Mucosa of gallbladder (tissue), 1 donor: Measurements from ENCODE around the gene NXN. TPM values are rescaled to one million over a fixed set of nuclear protein-coding genes. Genes with fewer than 3 reads are reported as not detected.
A peak's percentile ranks its signal among the peaks of the same experiment; 100 is the strongest.
"Not testable (repeated sequence)": the region's sequence is repeated elsewhere in the genome, so short reads cannot be mapped to it uniquely, and the experiment has no call there.

Source experiments
- DNase-seq: peaks from one replicate; pipeline ENCODE4 v3.0.0-alpha.2; 2020; ENCODE audit warnings: low spot score
- total RNA-seq: library from RNA; stranded (reverse); gene quantifications from one replicate; pipeline ENCODE4 v1.2.1, GENCODE V29; 2021
- donor health status: DM: no; HTN: no; CAD: no.

The NXN gene
- total RNA-seq, 1 donor from 2014 or later: 46.0 TPM

DNA sequence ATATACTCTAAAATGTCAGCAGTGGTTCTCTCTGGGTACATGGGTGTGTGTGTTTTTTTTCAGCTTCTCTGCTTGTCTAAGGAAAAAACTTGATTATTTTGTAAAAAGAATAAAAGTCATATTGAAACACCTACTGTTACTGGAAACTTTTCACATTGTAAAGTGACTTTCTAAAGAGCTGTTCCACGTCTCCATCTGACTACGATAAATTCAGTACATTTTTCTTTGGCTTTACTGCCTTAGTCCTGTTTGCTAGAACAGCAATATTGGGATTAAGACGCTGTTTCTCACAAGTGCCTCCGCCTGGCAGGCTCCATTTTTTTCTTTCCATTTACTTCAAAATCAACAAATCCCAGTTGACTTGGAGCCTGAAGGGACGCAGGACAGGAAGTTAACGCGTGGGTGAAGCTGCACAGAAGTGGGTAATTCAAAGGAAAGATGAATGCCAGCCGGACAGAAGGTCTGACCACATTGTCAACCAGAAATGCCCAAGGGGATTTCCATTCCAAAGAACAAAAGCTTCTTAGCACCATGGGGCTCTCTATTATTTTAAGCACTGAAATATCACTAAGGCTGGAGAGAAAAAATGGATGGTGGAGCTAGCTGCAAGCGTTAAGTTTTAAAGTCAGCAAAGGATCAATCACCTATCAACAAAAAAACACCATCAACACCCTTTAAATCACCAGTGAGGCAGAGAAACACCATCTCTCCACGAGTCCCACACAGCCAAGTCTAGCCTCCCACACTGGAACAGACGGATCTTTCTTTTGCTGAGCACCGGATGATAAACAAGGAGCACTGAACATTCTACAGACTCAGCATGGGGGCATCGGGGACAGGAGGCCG is 205.9 kb downstream of the NXN start:
- DNase-seq: no peak

DNA sequence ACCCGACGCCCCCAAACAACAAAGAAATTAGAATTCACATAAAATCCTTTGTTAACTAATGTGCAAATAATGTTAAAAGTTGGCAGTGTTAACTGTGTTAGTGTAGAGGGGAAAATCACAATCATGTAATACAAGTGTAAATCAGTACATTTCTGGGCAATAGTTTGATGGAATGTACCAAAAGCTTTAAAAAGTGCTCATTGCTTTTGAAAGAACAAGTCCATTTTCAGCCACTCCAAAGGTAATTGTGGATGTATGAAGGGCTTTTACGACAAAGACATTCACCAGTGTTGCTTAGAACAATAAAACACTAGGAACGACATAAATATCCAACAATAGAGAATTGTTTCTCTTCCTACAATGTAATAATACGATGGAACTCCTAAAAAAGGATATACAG is 206.6 kb downstream of the NXN start:
- DNase-seq: no peak

DNA sequence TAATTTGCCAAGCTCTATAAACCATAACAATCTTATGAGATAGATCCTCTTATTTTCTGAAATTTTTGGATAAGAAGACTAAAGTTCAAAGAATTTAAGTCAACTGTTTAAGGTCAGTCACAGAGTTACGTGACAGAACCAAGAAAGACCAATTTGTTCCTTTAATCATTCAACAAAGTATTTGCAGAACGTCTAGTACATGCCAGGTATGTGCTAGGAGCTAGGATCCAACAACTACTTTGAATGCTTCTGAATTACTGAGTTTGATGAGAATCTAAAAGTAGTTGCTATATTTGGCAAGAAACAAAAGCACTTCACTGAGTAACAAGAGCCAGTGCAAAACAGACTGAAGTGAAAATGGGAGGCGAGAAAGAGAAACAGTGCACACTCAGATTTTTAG is 212.5 kb downstream of the NXN start:
- DNase-seq: no peak

DNA sequence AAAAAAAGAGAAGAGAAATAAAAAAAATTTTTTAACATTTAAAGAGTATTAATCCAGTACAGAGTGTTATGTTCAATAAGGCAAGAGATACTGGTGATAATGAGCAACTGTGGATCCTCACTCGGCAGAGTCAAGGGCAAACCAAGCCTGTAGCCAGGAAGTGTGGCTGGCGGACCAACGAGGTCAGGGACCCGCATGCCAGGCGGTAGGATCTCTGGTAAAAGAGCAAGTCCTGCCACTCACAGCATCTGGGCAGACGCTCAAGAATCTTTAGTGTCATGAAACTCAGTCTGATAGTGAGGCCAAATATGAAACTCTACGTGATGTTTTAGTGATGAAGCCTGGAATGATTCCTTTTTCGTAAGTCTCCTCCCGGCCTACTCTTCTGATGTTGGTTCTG is 219.2 kb downstream of the NXN start:
- no peak for DNase-seq

DNA sequence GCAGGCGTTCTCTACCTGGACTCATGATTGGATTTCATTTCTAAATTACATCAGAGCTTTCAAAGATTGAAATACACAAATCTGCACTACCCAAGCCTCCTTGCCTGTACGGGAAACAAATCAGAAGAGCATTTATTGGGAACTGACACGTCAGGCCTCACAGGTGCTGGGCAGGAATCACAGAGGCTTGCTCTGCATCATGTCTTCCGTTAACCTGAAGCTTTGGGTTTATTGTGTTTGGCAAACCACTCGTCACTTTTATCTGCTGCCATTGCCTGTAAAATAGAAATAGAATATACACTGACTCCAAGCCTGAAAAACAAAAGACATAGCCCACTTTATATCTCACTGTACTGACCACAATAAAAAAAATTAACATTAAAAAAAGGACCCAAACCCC is 219.6 kb downstream of the NXN start:
- DNase-seq: no peak

DNA sequence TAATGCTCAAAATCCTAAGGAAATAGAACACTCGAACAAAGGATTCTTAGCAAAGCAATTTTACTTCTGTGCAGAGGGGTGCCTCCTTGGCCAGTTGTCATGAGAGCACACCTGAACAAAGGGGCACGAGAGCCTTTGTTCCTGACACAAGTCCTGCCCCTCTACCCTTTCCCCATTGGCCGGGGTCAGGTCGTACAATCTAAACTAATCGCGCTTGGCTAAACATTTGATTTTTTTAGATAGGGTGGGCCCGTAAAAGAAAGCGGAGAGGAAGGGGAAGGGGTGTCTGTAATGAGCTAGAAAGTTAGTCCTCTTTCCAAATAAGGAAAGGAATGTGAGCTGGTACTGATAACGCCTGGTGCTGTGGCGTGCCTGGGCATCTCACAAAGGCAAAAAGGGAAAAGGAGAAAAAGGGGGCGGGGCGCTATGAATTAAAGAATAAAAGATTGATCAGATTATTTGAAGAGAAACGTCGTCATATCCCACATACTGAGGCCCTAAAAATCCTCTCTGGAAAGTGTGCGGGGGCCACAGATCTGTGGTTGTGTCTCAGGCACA is 223.5 kb downstream of the NXN start:
- DNase-seq: not testable (repeated sequence)

DNA sequence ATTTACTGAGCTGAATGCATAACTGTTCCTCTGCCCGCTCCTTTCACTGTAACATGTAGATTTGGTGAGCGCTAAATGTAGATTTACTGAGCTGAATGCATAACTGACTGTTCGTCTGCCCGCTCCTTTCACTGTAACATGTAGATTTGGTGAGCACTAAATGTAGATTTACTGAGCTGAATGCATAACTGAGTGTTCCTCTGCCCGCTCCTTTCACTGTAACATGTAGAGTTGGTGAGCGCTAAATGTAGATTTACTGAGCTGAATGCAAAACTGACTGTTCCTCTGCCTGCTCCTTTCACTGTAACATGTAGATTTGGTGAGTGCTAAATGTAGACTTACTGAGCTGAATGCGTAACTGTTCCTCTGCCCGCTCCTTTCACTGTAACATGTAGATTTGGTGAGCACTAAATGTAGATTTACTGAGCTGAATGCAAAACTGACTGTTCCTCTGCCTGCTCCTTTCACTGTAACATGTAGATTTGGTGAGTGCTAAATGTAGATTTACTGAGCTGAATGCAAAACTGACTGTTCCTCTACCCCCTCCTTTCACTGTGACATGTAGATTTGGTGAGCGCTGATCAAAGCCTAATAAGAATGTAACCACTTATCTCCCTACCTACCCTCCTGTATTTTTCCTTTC is 224.1 kb downstream of the NXN start:
- not testable (repeated sequence) for DNase-seq

DNA sequence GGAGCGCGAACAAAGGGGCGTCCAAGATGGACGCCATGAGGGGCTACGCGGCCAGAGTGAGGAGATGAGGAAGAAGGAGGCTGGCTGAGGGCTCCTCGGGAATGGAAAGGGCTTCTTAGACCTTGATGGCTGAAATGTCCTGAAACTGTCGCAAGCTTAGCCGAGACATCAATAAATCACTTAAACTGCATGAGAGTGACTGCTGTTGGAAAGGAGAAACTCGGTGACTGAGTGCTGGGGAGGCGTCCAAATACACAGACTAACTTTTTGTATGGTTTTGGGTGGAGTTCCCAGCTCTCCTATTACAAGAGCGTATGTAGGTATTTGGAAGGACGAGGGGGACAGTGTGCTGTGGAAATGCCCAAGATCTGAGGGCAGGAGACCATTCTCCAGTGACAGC is 226.2 kb downstream of the NXN start:
- DNase-seq: no peak

DNA sequence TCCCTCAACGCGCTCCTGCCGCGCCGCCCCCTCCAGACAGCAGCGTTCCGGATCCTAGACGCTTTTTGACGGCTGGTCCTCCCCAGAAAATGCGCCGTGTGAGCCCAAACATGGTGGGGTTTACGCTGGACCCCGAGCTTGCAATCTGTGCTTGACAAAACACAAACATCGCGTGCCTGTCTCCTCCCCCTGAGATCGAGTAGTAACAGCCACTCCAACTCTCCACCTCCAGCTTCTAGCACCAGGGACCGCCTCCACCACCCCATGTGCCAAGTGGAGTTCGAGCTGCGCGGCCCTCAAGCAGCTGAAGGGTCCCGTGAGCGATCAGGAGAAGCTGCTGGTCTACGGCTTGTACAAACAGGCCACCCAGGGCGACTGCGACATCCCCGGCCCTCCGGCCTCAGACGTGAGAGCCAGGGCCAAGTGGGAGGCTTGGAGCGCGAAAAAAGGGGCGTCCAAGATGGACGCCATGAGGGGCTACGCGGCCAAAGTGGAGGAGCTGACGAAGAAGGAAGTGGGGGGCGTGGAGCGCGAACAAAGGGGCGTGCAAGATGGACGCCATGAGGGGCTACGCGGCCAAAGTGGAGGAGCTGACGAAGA is 226.9 kb downstream of the NXN start:
- peak; percentile 74 for DNase-seq

DNA sequence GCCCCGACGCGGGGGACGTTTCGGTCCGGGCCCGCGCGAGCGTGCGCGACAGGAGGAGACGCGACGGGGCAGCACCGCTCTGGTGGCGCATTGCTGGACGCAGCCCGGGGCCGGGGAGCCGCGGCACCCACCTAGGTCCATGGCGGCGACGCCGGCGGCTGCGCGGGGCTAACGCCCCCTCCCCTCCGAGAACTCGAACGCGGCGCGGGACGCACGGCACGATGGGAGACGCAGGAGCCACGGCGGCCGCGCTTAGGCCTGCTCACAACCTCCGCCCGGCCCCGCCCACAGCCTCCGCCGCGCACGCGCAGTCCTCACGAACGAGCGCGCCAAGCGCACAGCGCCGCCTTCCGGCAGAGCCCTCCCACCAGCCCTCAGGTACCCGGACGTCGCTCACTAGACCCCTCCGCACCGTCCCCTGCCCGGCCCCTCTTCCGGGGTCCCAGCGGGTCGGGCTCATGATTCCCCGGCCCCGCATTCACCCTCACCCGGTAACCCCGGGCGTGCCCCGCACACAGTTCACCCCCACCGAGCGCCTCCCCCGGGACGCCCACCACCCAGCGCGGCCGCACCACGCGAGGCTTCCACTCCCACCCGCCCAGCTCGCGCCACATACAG is 227.5 kb downstream of the NXN start, which contains the start of gene GEMIN4:
TSS of gene GEMIN4 (minus strand) at position 263 of the 618 bp plus-strand sequence. CDS start at position 141, 122 bp downstream.
- peak; percentile 93 for DNase-seq

DNA sequence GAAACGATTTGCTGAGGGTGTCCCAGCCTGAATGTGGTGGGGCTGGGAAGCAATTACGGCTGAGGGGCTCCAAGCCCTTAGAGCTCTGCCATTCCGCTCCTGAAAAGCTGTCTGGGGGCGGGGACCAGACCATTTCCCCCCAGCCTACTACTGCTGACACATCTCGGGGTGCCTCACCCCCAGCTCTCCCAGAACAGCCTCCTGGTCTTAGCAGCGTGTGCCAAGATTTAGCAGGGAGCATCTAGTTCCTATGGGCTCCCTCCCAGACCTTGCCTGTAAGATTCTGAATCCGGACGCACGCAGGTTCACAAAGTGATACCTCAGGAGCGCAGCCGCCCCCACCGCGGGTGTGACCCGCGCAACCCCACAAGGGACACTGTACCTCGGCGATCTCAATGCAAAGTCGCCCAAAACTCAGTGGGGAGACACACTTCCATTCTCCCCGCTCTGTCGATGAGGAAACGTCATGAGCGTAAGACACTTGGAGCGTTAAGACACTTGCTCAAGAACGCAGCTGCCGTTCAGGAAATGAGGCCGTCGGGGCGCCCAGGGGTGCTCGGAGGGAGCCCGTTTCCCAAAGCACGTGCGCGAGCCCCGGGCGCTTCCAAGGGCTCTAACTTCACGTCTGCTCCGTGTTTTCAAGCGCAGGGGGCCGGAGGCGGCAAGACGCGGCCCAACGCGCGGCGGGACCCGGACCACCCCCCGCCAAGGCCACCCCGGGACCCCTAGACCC is 228.1 kb downstream of the NXN start:
- DNase-seq: peak; percentile 18

DNA sequence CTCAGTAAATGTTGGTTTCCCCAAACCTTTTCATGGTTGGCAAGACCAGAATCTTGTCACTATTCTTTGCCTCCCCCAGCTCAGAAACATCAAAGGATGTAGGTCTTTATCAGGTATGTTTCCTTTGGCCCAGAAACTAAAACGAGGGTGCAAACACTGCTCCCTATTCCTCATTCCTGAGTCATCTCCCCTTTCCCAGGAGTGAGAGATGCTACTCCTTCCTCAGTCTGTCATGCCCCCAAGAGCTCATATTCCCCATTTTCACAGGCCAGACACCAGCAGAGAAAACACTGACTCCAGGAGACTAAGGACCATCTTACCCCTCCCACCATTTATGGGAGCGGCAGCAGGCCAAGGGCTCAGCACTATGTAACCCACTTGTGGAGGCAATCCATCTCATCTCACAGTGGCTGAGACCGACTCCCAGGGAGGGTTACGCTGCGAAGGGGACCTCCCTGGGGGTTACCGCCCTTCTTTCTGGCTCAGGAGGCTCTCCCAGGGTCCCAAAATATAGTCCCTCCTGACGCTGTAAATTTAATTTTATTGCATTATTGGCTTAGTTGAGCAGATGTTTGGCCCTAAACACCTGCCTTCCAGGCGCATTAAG is 229.0 kb downstream of the NXN start:
- DNase-seq: no peak

DNA sequence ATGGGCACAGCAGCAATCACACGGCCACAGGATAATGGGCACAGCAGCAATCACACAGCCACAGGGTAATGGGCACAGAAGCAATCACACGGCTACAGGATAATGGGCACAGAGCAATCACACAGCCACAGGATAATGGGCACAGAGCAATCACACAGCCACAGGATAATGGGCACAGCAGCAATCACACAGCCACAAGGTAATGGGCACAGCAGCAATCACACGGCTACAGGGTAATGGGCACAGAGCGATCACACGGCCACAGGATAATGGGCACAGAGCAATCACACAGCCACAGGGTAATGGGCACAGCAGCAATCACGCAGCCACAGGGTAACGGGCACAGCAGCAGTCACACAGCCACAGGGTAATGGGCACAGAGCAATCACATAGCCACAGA is 230.2 kb downstream of the NXN start:
- DNase-seq: not testable (repeated sequence)

Other genes with a start within 250 kb of the NXN start
- 30.2 TPM for gene TLCD3A, start 247.2 kb downstream of the NXN start, total RNA-seq
- 25.1 TPM for gene GEMIN4, start 227.5 kb downstream of the NXN start, total RNA-seq
- gene GLOD4, start 197.5 kb downstream of the NXN start, total RNA-seq: 59.4 TPM
- 13.4 TPM for gene MRM3, start 197.4 kb downstream of the NXN start, total RNA-seq
- 9.1 TPM for gene TIMM22, start 17.4 kb upstream of the NXN start, total RNA-seq
- 279 TPM for gene ABR, start 200.2 kb upstream of the NXN start, total RNA-seq